ENCODE data around the gene GP9. TPM values are rescaled to one million over a fixed set of nuclear protein-coding genes. Genes with fewer than 3 reads are reported as not detected.
A peak's percentile ranks its signal among the peaks of the same experiment; 100 is the strongest.

Gene GP9
- total RNA-seq, 1 donor from 2014 or later = 1.5 TPM

GRCh38 chr3:129040039-129040336 lies 20.6 kb upstream of the GP9 start:
- no peak overlapping the region for H3K4me3 Mint-ChIP-seq (ENCODE audit: unreplicated experiment)

GRCh38 chr3:129040579-129041300 lies 19.8 kb upstream of the GP9 start:
- Mint-ChIP-seq H3K4me3 (ENCODE audit: unreplicated experiment) (no peak overlapping the region), H3K27me3 (ENCODE audit: unreplicated experiment) (peaks cover 4% of the 10 kb centered on the region), H3K9me3 (ENCODE audit: unreplicated experiment) (peaks cover 4% of the 10 kb centered on the region), H3K4me1 (ENCODE audit: unreplicated experiment) (peaks cover 6% of the 10 kb centered on the region), H3K27ac (ENCODE audit: unreplicated experiment) (no peak overlapping the region), H3K36me3 (ENCODE audit: low read depth, unreplicated experiment) (peaks cover 13% of the 10 kb centered on the region)
- no peak for TF ChIP-seq CTCF (IDR thresholded peaks at IDR 0.05; ENCODE audit: unreplicated experiment)
- DNase-seq (ENCODE audit: low spot score) = no peak

More at GRCh38 chr3:129040039-129040336, 20.6 kb upstream of the GP9 start:
- Mint-ChIP-seq H3K27ac (ENCODE audit: unreplicated experiment) (peak overlapping the region; percentile 42), H3K9me3 (ENCODE audit: unreplicated experiment) (peaks cover 4% of the 10 kb centered on the region), H3K4me1 (ENCODE audit: unreplicated experiment) (peaks cover 9% of the 10 kb centered on the region), H3K27me3 (ENCODE audit: unreplicated experiment) (peaks cover 4% of the 10 kb centered on the region), H3K36me3 (ENCODE audit: low read depth, unreplicated experiment) (peaks cover 13% of the 10 kb centered on the region)
- no peak for TF ChIP-seq CTCF (IDR thresholded peaks at IDR 0.05; ENCODE audit: unreplicated experiment)
- no peak for DNase-seq (ENCODE audit: low spot score)

GRCh38 chr3:129045675-129046036 lies 14.9 kb upstream of the GP9 start:
- Mint-ChIP-seq H3K27ac (ENCODE audit: unreplicated experiment) (no peak overlapping the region), H3K9me3 (ENCODE audit: unreplicated experiment) (peaks cover 9% of the 10 kb centered on the region), H3K4me1 (ENCODE audit: unreplicated experiment) (peaks cover 5% of the 10 kb centered on the region), H3K4me3 (ENCODE audit: unreplicated experiment) (no peak overlapping the region), H3K36me3 (ENCODE audit: low read depth, unreplicated experiment) (peaks cover 13% of the 10 kb centered on the region), H3K27me3 (ENCODE audit: unreplicated experiment) (peaks cover 11% of the 10 kb centered on the region)
- no peak for TF ChIP-seq CTCF (IDR thresholded peaks at IDR 0.05; ENCODE audit: unreplicated experiment)
- DNase-seq (ENCODE audit: low spot score) = no peak

GRCh38 chr3:129046037-129046731 lies 14.4 kb upstream of the GP9 start:
- Mint-ChIP-seq H3K9me3 (ENCODE audit: unreplicated experiment) (peaks cover 9% of the 10 kb centered on the region), H3K27me3 (ENCODE audit: unreplicated experiment) (peaks cover 11% of the 10 kb centered on the region), H3K4me1 (ENCODE audit: unreplicated experiment) (peaks cover 5% of the 10 kb centered on the region), H3K4me3 (ENCODE audit: unreplicated experiment) (no peak overlapping the region), H3K27ac (ENCODE audit: unreplicated experiment) (no peak overlapping the region), H3K36me3 (ENCODE audit: low read depth, unreplicated experiment) (peaks cover 13% of the 10 kb centered on the region)
- no peak for DNase-seq (ENCODE audit: low spot score)
- TF ChIP-seq CTCF (IDR thresholded peaks at IDR 0.05; ENCODE audit: unreplicated experiment) = no peak
